Heart left ventricle (tissue), 16 donors: ENCODE measurements around the gene TNFRSF6B. TPM values are rescaled to one million over a fixed set of nuclear protein-coding genes. Genes with fewer than 3 reads are reported as not detected.

Source experiments
- ATAC-seq, 4 donors: fragments of 200-7000 bp; cut with Tn5 transposase; one replicate each; pipeline ENCODE4 v1.9.1; 2020 to 2022; ENCODE audit warnings: moderate library complexity in 4 of 4, mild to moderate bottlenecking in 3 of 4, moderate number of reproducible peaks in 1 of 4
- DNase-seq, 5 donors: peaks; one replicate each; pipeline ENCODE4 v3.0.0-alpha.2; 2020
- H3K27ac ChIP-seq, 12 donors: fragments of 200-600 bp; sonication (generic) in 4 of 12; one replicate each; pipeline versions ENCODE4 v1.5.0 to v1.8.0; 2016 to 2022; ENCODE audit warnings: mild to moderate bottlenecking in 2 of 12
- H3K27me3 ChIP-seq, 9 donors: fragments of 200-600 bp; sonication (generic) in 2 of 9; one replicate each; pipeline versions ENCODE4 v1.5.1 to v1.8.0; 2016 to 2022; ENCODE audit warnings: mild to moderate bottlenecking in 3 of 9
- H3K36me3 ChIP-seq, 9 donors: fragments of 200-600 bp; sonication (generic) in 2 of 9; one replicate each; pipeline versions ENCODE4 v1.5.0 to v1.8.0; 2018 to 2022; ENCODE audit warnings: mild to moderate bottlenecking in 2 of 9
- H3K4me1 ChIP-seq, 12 donors: fragments of 200-600 bp; sonication (generic) in 4 of 12; one replicate each; pipeline versions ENCODE4 v1.5.0 to v1.8.0; 2016 to 2022; ENCODE audit warnings: mild to moderate bottlenecking in 3 of 12
- H3K4me3 ChIP-seq, 12 donors: fragments of 200-600 bp; sonication (generic) in 4 of 12; one replicate each; pipeline versions ENCODE4 v1.5.0 to v1.8.0; 2017 to 2022; ENCODE audit warnings: mild to moderate bottlenecking in 9 of 12, moderate library complexity in 4 of 12
- H3K9me3 ChIP-seq, 12 donors: fragments of 200-600 bp; sonication (generic) in 4 of 12; one replicate each; pipeline versions ENCODE4 v1.5.0 to v1.8.0; 2016 to 2022; ENCODE audit warnings: mild to moderate bottlenecking in 1 of 12
- POLR2A ChIP-seq, 2 donors: fragments of 450-650 bp; IDR thresholded peaks; one replicate each; pipeline ENCODE4 v1.6.1; 2017; ENCODE audit warnings: antibody characterized with exemption in 2 of 2, mild to moderate bottlenecking in 2 of 2, moderate library complexity in 2 of 2
- WGBS, 4 donors: extraction: QIAGEN DNeasy Blood & Tissue Kit in 2 of 4; methylation state at CpG; one replicate each; pipeline versions ENCODE4 v1.1.5 to v1.1.7; 2013 to 2018; 5-methylcytosine and 5-hydroxymethylcytosine counted together
- intact Hi-C, 10 donors: fragments of 100-400 bp; cut with DNase I; formaldehyde crosslinking; loops; one replicate each; pipeline versions ENCODE4 v1.11.1 to v1.14.2; 2022
- polyA plus RNA-seq, 2 donors: library from polyadenylated mRNA; stranded (reverse); fragments of 200-250 nt; gene quantifications; one replicate each; pipeline ENCODE4 v1.2.3, GENCODE V29; 2013
- total RNA-seq, 9 donors: library from RNA; depleted of rRNA in 2 of 9; stranded (reverse); fragments of >200 nt in 2 of 9; fragmentation: NEBNext Ultra II Directional in 3 of 9; extraction: Animal tissue kit (Norgen Biotek cat#: 25700) in 3 of 9; gene quantifications; one replicate each; pipeline versions ENCODE4 v1.1.0 to v1.2.4, GENCODE V29; 2016 to 2023
- TF ChIP-seq, protein P1 (sequence below), 12 donors: fragments of 200-600 bp; sonication (generic) in 4 of 12; IDR thresholded peaks; one replicate each; pipeline versions ENCODE4 v1.5.0 to v1.8.0; 2018 to 2022; ENCODE audit warnings: antibody characterized with exemption in 12 of 12, mild to moderate bottlenecking in 5 of 12
- donor health status: ischemic (EF 13 %, LVEDD 7.1; RV severe dilation, severe dysfunction).
- donor health status: healthy with polysubstance abuse.
- donor health status: DM: no; HTN: yes; CAD: no.
- donor health status: DM: no; HTN: no; CAD: no.
- donor health status: ischemic (EF 25% LVEDD 6.9; RV normal size, moderate dysfunction).
- donor health status: ischemic (EF 25% LVEDD 5.7; RV mildly dilated, moderate dysfunction).
- donor health status: healthy.
- donor health status: DM: yes; HTN: yes; CAD: no.
- donor health status: ischemic (EF 35%, LVEDD 5.7; RV mildly dilated, moderate dysfunction).
- donor health status: nonischemic (EF 11% LVEDD 7.7; RV severe dilation, severe dysfunction).
- donor health status: DM: yes; HTN: yes; CAD: no.
- donor health status: PGD.
- donor health status: ischemic (EF 29% LVEDD 5.4; RV normal size, mild dysfunction).
- donor health status: nonischemic (EF 23%, LVEDD 6.1; RV moderate dilation, normal function).

The TNFRSF6B gene
- total and polyA plus RNA-seq, 11 donors = 0.42 to 6.4 (median 1.7) TPM; not detected in 1

DNA sequence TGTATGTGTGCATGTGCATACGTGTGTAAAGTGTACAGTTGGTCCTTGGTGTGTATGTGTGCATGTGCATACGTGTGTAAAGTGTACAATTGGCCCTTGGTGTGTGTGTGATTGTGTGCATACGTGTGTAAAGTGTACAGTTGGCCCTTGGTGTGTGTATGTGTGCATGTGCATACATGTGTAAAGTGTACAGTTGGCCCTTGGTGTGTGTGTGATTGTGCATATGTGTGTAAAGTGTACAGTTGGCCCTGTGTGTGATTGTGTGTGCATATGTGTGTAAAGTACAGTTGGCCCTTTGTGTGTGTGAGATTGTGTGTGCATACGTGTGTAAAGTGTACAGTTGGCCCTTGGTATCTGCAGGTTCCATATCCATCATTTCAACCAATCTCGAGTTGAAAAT lies 35.0 kb downstream of the TNFRSF6B start:
- Histone ChIP-seq H3K4me1 (peaks cover 0 to 24% (median 0%) of the 10 kb centered on the region in 12 donors), H3K9me3 (no peaks in the 10 kb centered on the region), H3K27ac (no peak overlapping the region), H3K27me3 (no peaks in the 10 kb centered on the region), H3K36me3 (peaks cover 0 to 35% (median 31%) of the 10 kb centered on the region in 9 donors), H3K4me3 (no peak overlapping the region)
- DNase-seq (no peak), ATAC-seq (no peak)
- intact Hi-C loops = loop anchor here in 1 of 10 donors (10.0 kb wide), 1 partner anchor 57 kb away; no protein-coding TSS in a partner anchor
- WGBS, 4 donors = 76 to 91% (median 87%) methylated on average over 5 of the region's 5 CpGs
- TF ChIP-seq, protein P1, sequence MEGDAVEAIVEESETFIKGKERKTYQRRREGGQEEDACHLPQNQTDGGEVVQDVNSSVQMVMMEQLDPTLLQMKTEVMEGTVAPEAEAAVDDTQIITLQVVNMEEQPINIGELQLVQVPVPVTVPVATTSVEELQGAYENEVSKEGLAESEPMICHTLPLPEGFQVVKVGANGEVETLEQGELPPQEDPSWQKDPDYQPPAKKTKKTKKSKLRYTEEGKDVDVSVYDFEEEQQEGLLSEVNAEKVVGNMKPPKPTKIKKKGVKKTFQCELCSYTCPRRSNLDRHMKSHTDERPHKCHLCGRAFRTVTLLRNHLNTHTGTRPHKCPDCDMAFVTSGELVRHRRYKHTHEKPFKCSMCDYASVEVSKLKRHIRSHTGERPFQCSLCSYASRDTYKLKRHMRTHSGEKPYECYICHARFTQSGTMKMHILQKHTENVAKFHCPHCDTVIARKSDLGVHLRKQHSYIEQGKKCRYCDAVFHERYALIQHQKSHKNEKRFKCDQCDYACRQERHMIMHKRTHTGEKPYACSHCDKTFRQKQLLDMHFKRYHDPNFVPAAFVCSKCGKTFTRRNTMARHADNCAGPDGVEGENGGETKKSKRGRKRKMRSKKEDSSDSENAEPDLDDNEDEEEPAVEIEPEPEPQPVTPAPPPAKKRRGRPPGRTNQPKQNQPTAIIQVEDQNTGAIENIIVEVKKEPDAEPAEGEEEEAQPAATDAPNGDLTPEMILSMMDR (IDR thresholded peaks at IDR 0.05) = no peak
- no peak for TF ChIP-seq POLR2A (IDR thresholded peaks at IDR 0.05)

DNA sequence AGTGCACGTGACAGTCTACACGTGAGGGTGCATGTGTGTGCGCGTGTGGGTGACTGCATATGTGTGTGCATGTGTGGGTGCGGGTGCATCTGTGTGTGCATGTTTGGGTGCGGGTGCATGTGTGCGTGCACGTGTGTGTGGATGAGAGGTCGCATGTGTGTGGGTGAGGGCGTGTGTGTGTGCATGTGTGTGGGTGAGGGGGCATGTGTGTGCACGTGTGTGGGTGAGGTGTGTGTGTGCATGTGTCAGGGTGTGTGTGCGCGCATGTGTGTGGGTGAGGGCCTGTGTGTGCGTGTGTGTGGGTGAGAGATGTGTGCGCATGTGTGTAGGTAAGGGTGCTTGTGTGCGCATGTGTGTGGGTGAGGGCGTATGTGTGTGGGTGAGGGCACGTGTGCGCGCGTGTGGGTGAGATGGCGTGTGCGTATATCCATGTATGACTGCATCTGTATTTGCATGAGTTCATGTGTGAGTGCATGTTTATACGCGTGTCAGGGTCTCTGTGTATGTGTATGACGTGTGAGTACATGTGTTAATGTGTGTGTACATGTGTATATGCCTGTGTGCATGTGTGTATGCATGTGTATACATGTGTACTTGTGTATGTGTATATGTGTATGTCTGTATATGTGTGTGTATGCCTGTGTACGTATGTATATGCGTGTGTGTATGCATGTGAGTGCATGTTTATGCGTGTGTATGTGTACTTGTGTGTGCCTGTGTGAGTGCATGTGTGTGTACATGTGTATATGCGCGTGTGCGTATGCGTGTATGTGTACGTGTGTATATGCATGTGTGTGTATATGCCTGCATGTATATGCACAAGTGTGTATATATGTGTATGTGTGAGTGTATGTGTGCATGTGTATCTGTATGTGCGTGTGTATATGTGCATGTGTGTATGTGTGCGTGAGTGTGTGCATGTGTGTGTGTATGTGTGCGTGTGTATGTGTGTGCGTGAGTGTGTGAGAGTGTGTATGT lies 36.0 kb downstream of the TNFRSF6B start:
- no peak for DNase-seq
- TF ChIP-seq, protein P1 (IDR thresholded peaks at IDR 0.05) = no peak
- TF ChIP-seq POLR2A (IDR thresholded peaks at IDR 0.05) = no peak
- Histone ChIP-seq H3K9me3 (no peaks in the 10 kb centered on the region), H3K36me3 (peaks cover 0 to 34% (median 30%) of the 10 kb centered on the region in 9 donors), H3K27me3 (no peaks in the 10 kb centered on the region), H3K4me1 (peaks cover 0 to 27% (median 1%) of the 10 kb centered on the region in 12 donors), H3K4me3 (no peak overlapping the region), H3K27ac (no peak overlapping the region)
- intact Hi-C loops = loop anchor here in 1 of 10 donors (10.0 kb wide), 1 partner anchor 58 kb away; no protein-coding TSS in a partner anchor
- 86 to 91% (median 88%) methylated on average over 38 of the region's 38 CpGs for WGBS, 4 donors
- no peak for ATAC-seq

DNA sequence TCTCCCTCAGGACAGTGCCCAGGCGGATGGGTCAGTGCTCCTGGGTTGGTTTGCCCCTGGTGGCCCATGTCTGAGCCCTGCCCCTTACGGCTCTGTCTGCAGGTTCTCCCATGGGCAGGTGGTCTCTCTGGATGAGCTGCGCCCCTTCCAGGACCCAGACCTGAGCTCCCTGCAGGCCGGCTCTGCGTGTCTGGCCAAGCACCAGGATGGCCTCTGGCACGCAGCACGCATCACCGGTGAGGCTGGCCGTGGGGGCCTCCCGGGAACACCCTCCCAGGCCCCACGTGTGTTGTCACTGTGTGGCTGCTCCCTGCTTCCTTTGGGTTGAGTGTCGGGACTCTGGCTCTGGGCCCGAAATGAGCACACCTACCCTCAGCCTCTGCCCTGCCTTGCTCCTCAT lies 36.7 kb downstream of the TNFRSF6B start:
- WGBS, 4 donors = 91 to 97% (median 93%) methylated on average over 3 to 13 of the region's 13 CpGs
- Histone ChIP-seq H3K27ac (no peak overlapping the region), H3K4me1 (peaks cover 2 to 27% (median 9%) of the 10 kb centered on the region in 12 donors), H3K9me3 (no peaks in the 10 kb centered on the region), H3K36me3 (peaks cover 0 to 34% (median 30%) of the 10 kb centered on the region in 9 donors), H3K27me3 (no peaks in the 10 kb centered on the region), H3K4me3 (no peak overlapping the region)
- no peak for TF ChIP-seq POLR2A (IDR thresholded peaks at IDR 0.05)
- TF ChIP-seq, protein P1 (IDR thresholded peaks at IDR 0.05) = no peak
- intact Hi-C loops = loop anchor here in 1 of 10 donors (10.0 kb wide), 1 partner anchor 58 kb away; no protein-coding TSS in a partner anchor
- DNase-seq (no peak), ATAC-seq (no peak)

DNA sequence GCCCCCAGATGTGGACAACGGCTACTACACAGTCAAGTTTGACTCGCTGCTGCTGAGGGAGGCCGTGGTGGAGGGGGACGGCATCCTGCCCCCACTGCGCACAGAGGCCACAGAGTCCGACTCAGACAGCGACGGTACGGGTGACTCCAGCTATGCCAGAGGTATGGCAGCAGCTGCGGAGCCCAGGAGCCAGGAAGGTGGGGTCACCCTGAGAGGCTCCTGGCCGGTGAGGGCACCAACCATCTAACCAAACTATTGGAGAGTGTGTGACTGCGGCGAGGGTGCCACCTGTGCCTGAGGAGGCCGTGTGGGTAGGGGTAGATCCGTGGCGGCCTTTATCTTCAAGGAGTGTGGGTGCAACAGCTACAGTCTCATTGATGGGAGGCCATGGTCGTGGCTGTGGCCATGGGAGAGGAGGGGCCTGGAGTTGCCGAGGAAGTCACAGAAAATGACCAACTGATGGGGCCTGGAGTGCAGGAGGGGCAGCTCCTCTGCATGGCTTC lies 37.2 kb downstream of the TNFRSF6B start:
- TF ChIP-seq POLR2A (IDR thresholded peaks at IDR 0.05) = no peak
- TF ChIP-seq, protein P1 (IDR thresholded peaks at IDR 0.05) = no peak
- Histone ChIP-seq H3K4me3 (no peak overlapping the region), H3K36me3 (peaks cover 0 to 34% (median 30%) of the 10 kb centered on the region in 9 donors), H3K27me3 (no peaks in the 10 kb centered on the region), H3K4me1 (peaks cover 3 to 27% (median 14%) of the 10 kb centered on the region in 12 donors), H3K27ac (no peak overlapping the region), H3K9me3 (no peaks in the 10 kb centered on the region)
- intact Hi-C loops = loop anchor here in 1 of 10 donors (10.0 kb wide), 1 partner anchor 59 kb away; no protein-coding TSS in a partner anchor
- DNase-seq (no peak), ATAC-seq (no peak)
- WGBS, 4 donors = 91 to 94% (median 93%) methylated on average over 10 to 18 of the region's 18 CpGs
